ENCODE data around the gene CPAMD8. TPM values are rescaled to one million over a fixed set of nuclear protein-coding genes. Genes with fewer than 3 reads are reported as not detected.

Gene CPAMD8
- total RNA-seq, 4 donors from 2014 or later: 2.8 to 18.3 (median 15.7) TPM

DNA sequence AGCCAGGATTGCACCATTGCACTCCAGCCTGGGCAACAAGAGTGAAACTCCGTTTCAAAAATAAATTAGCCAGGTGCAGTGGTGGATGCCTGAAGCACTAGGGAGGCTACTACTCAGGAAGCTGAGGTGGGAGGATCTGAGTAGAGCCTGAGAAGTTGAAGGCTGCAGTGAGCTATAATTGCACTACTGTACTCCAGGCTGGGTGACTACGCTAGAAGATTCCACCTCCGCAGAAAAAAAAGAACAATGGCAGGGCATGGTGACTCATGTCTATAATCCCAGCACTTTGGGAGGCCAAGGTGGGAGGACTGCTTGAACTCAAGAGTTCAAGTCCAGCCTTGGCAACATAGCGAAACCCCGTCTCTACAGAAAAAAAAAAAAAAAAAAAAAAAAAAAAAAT lies 28.1 kb upstream of the CPAMD8 start:
- Histone ChIP-seq H3K9me3 (peaks cover 0 to 15% of the 10 kb centered on the region in 2 donors), H3K4me1 (no peaks in the 10 kb centered on the region), H3K27ac (no peak overlapping the region), H3K4me3 (no peak overlapping the region), H3K27me3 (no peaks in the 10 kb centered on the region), H3K36me3 (no peaks in the 10 kb centered on the region)
- DNase-seq: no peak
- intact Hi-C loops (cut with DNase I; ENCODE audit: low total_unique reads): loop anchor here (10.0 kb wide), 1 partner anchor 280 kb away; no protein-coding TSS in a partner anchor
- TF ChIP-seq, protein P1, sequence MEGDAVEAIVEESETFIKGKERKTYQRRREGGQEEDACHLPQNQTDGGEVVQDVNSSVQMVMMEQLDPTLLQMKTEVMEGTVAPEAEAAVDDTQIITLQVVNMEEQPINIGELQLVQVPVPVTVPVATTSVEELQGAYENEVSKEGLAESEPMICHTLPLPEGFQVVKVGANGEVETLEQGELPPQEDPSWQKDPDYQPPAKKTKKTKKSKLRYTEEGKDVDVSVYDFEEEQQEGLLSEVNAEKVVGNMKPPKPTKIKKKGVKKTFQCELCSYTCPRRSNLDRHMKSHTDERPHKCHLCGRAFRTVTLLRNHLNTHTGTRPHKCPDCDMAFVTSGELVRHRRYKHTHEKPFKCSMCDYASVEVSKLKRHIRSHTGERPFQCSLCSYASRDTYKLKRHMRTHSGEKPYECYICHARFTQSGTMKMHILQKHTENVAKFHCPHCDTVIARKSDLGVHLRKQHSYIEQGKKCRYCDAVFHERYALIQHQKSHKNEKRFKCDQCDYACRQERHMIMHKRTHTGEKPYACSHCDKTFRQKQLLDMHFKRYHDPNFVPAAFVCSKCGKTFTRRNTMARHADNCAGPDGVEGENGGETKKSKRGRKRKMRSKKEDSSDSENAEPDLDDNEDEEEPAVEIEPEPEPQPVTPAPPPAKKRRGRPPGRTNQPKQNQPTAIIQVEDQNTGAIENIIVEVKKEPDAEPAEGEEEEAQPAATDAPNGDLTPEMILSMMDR (IDR thresholded peaks at IDR 0.05): no peak
- TF ChIP-seq POLR2A (IDR thresholded peaks at IDR 0.05): no peak

- no peaks in the 10 kb centered on the region for H3K36me3 ChIP-seq
- H3K27ac ChIP-seq: no peak overlapping the region
- DNase-seq: peak; percentile 34 to 35
- no peaks in the 10 kb centered on the region for H3K27me3 ChIP-seq
- TF ChIP-seq, protein P1 (IDR thresholded peaks at IDR 0.05): peak; percentile 36 to 60 (median 48)
- no peak for TF ChIP-seq POLR2A (IDR thresholded peaks at IDR 0.05)
- no peak overlapping the region for H3K4me3 ChIP-seq
- no peaks in the 10 kb centered on the region for H3K4me1 ChIP-seq
- no peaks in the 10 kb centered on the region for H3K9me3 ChIP-seq
- intact Hi-C loops (cut with DNase I; ENCODE audit: low total_unique reads): loop anchor here (10.0 kb wide), 1 partner anchor 278 kb away; no protein-coding TSS in a partner anchor
Observed at GRCh38 chr19:17052439-17052838, 25.8 kb upstream of the CPAMD8 start.

DNA sequence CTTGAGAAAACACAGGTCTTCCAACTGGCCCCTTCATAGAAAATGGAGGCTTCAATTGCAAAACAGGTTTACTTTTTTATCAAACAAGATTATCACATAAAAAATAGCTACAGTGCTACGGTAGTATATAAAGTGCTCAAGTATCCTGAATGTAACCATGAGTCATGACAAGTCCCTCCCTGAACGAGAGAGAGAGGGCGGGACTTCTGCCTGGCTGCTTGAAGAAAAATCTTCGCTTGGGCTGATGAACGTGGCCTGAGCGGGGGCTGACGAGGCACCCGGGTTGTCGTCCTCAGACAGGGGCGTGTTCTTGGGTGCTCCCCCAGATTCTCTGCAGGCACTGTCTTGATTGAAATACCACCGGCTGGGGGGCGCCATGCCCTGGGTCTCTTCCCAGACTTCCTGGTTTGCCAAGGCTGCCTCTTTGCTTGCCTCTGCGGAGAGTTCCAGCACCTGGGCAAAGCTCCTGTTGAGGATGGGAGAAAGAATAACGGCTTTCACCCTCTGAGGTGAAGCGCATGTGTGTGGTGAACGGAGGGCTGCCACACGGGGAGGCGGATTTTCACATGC lies 23.2 kb upstream of the CPAMD8 start:
- intact Hi-C loops (cut with DNase I; ENCODE audit: low total_unique reads): loop anchor here (10.0 kb wide), 1 partner anchor 275 kb away; no protein-coding TSS in a partner anchor
- H3K27ac ChIP-seq: peak overlapping the region; percentile 29 to 69
- no peaks in the 10 kb centered on the region for H3K27me3 ChIP-seq
- DNase-seq: peak; percentile 38 to 51
- no peaks in the 10 kb centered on the region for H3K4me1 ChIP-seq
- no peaks in the 10 kb centered on the region for H3K36me3 ChIP-seq
- TF ChIP-seq, protein P1 (IDR thresholded peaks at IDR 0.05): no peak
- H3K4me3 ChIP-seq: no peak overlapping the region
- no peaks in the 10 kb centered on the region for H3K9me3 ChIP-seq

DNA sequence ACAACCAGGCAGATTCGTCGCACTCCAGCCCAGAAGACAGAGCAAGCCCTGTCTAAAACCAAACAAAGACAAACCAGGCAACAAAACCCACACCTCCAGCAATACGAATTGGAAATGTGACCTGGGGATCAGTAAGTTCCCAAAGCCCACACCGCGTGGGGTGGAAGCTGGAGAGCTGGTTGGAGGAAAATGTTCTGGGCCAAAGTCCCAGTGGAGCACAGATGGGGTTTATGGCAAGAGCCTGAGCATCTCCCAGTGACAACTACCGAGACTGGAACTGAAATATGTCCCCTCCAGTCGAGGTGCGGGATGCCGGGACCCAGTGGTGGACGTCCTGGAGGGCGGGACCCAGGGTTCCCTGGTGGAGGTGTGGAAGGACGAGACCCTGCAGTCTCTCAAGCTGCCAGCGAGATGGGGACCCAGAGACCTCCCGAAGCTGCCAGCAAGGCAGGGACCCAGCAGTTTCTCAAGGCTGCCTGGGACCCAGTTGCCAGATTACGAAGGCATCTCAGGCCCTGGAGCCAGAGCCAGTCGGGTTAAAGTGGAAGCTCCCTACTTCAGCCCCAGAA lies 22.4 kb upstream of the CPAMD8 start:
- Histone ChIP-seq H3K9me3 (no peaks in the 10 kb centered on the region), H3K4me3 (no peak overlapping the region), H3K27ac (peak overlapping the region in 1 of 2 donors; percentile 69), H3K4me1 (no peaks in the 10 kb centered on the region), H3K27me3 (no peaks in the 10 kb centered on the region), H3K36me3 (no peaks in the 10 kb centered on the region)
- intact Hi-C loops (cut with DNase I; ENCODE audit: low total_unique reads): no loop called here
- no peak for TF ChIP-seq POLR2A (IDR thresholded peaks at IDR 0.05)
- TF ChIP-seq, protein P1 (IDR thresholded peaks at IDR 0.05): no peak
- DNase-seq: no peak

GRCh38 chr19:17045907-17046502 lies 19.4 kb upstream of the CPAMD8 start:
- Histone ChIP-seq H3K27ac (no peak overlapping the region), H3K4me1 (no peaks in the 10 kb centered on the region), H3K27me3 (no peaks in the 10 kb centered on the region), H3K36me3 (no peaks in the 10 kb centered on the region), H3K4me3 (no peak overlapping the region), H3K9me3 (no peaks in the 10 kb centered on the region)
- TF ChIP-seq, protein P1 (IDR thresholded peaks at IDR 0.05): no peak
- no peak for TF ChIP-seq POLR2A (IDR thresholded peaks at IDR 0.05)
- DNase-seq: no peak
- intact Hi-C loops (cut with DNase I; ENCODE audit: low total_unique reads): no loop called here
